ENCODE data around the gene NEDD4L.

The NEDD4L gene

GRCh38 chr18:58446391-58447060 lies 402.5 kb downstream of the NEDD4L start:
- no peak for DNase-seq

GRCh38 chr18:58447402-58448095 lies 403.5 kb downstream of the NEDD4L start:
- DNase-seq: no peak

GRCh38 chr18:58449464-58449863 lies 405.4 kb downstream of the NEDD4L start:
- DNase-seq: no peak
